NB4 (cell line): Measurements from ENCODE around the gene LIN9.

Source experiments
- MYC ChIP-seq: IDR thresholded peaks from 2 replicates; pipeline ENCODE4 v1.6.1; 2011; ENCODE audit warnings: low read depth, low read length
- POLR2A ChIP-seq: IDR thresholded peaks from 2 replicates; pipeline ENCODE4 v1.6.1; 2011; ENCODE audit warnings: mild to moderate bottlenecking; ENCODE audit not compliant: insufficient read length; ENCODE audit errors: extremely low read depth
- TF ChIP-seq, protein P1 (sequence below): IDR thresholded peaks from one replicate; pipeline ENCODE4 v1.5.1; 2012; ENCODE audit warnings: low read depth, low read length
- TF ChIP-seq, protein P2 (sequence below): IDR thresholded peaks from 2 replicates; pipeline ENCODE4 v1.6.1; 2011; ENCODE audit warnings: low read depth, low read length

DNA sequence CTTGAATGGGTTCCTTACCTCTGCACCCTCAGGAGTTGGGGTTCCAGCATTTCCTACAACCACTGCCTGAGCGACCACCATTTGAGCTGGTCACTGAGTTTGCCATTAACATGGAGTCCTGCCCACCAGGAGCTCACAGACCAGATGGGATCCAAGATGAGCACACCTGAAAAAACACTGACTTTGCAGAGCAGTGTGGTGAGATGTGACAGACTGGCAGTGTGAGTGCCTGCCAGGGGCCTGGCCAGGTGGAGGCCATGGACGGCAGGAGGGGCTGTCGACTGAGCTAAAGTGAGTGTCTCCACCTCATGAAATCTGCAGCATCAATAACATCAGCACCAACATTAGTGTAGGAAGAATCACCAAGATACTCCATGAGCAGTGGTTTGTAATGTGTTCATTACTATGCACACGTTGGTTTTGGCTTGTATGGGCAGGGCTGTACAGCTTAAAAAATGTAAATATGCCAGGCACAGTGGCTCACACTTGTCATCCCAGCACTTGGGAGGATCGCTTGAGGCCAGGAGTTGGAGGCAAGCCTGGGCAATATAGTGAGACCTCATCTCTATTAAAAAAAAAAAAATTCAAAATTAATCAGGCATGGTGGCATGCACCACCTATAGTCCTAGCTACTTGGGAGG is 97.7 kb downstream of the LIN9 start:
- TF ChIP-seq, protein P1, sequence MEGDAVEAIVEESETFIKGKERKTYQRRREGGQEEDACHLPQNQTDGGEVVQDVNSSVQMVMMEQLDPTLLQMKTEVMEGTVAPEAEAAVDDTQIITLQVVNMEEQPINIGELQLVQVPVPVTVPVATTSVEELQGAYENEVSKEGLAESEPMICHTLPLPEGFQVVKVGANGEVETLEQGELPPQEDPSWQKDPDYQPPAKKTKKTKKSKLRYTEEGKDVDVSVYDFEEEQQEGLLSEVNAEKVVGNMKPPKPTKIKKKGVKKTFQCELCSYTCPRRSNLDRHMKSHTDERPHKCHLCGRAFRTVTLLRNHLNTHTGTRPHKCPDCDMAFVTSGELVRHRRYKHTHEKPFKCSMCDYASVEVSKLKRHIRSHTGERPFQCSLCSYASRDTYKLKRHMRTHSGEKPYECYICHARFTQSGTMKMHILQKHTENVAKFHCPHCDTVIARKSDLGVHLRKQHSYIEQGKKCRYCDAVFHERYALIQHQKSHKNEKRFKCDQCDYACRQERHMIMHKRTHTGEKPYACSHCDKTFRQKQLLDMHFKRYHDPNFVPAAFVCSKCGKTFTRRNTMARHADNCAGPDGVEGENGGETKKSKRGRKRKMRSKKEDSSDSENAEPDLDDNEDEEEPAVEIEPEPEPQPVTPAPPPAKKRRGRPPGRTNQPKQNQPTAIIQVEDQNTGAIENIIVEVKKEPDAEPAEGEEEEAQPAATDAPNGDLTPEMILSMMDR = no peak
- TF ChIP-seq POLR2A (no peak), MYC (no peak)
- TF ChIP-seq, protein P2, sequence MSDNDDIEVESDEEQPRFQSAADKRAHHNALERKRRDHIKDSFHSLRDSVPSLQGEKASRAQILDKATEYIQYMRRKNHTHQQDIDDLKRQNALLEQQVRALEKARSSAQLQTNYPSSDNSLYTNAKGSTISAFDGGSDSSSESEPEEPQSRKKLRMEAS = no peak
